HG03045 (cell line): ENCODE measurements around the gene ACCSL.

Experiments
- ATAC-seq: cut with Tn5 transposase; IDR thresholded peaks from one replicate; pipeline ENCODE4 v1.9.1; 2021; ENCODE audit warnings: mild to moderate bottlenecking, moderate library complexity; ENCODE audit not compliant: unreplicated experiment

ACCSL gene

GRCh38 chr11:44049832-44050231 lies 2.1 kb downstream of the ACCSL start:
- no peak for ATAC-seq

GRCh38 chr11:44051171-44051570 lies 3.4 kb downstream of the ACCSL start:
- no peak for ATAC-seq

GRCh38 chr11:44057340-44057739 lies 9.6 kb downstream of the ACCSL start:
- ATAC-seq = no peak

GRCh38 chr11:44058275-44058674 lies 10.5 kb downstream of the ACCSL start:
- ATAC-seq = no peak

- no peak for ATAC-seq
These were observed 17.4 kb downstream of the ACCSL start for GRCh38 chr11:44065161-44065661.

- peak; percentile 94 for ATAC-seq
These were observed 18.3 kb downstream of the ACCSL start, which contains the start of gene ACCS for GRCh38 chr11:44065841-44066731. Gene ACCS, plus strand, starts transcription at chr11:44066270. Its CDS starts 1,358 bp downstream, at chr11:44067628.

- no peak for ATAC-seq
These were observed 19.0 kb downstream of the ACCSL start for GRCh38 chr11:44066732-44067141.

GRCh38 chr11:44067266-44067665 lies 19.5 kb downstream of the ACCSL start:
- no peak for ATAC-seq

- ATAC-seq = no peak
These were observed 20.4 kb downstream of the ACCSL start for GRCh38 chr11:44068180-44068579.

- ATAC-seq = no peak
These were observed 23.4 kb downstream of the ACCSL start for GRCh38 chr11:44071157-44071556.

GRCh38 chr11:44072757-44073658 lies 25.2 kb downstream of the ACCSL start:
- no peak for ATAC-seq

GRCh38 chr11:44078794-44079193 lies 31.0 kb downstream of the ACCSL start:
- no peak for ATAC-seq

GRCh38 chr11:44079376-44079775 lies 31.6 kb downstream of the ACCSL start:
- no peak for ATAC-seq

- ATAC-seq = no peak
These were observed 33.2 kb downstream of the ACCSL start for GRCh38 chr11:44080951-44081350.

- ATAC-seq = no peak
These were observed 34.9 kb downstream of the ACCSL start for GRCh38 chr11:44082645-44083044.

GRCh38 chr11:44083433-44083832 lies 35.7 kb downstream of the ACCSL start:
- no peak for ATAC-seq

- no peak for ATAC-seq
These were observed 36.1 kb downstream of the ACCSL start for GRCh38 chr11:44083906-44084305.

GRCh38 chr11:44085330-44085729 lies 37.5 kb downstream of the ACCSL start:
- ATAC-seq = no peak

GRCh38 chr11:44088377-44088776 lies 40.6 kb downstream of the ACCSL start:
- no peak for ATAC-seq

GRCh38 chr11:44088871-44089270 lies 41.1 kb downstream of the ACCSL start:
- ATAC-seq = no peak

- ATAC-seq = no peak
These were observed 42.8 kb downstream of the ACCSL start for GRCh38 chr11:44090539-44090938.
